ENCODE data around the gene CISTR. TPM values are rescaled to one million over a fixed set of nuclear protein-coding genes. Genes with fewer than 3 reads are reported as not detected.

CISTR gene
- total RNA-seq, result not detected
- not detected for polyA plus RNA-seq
- long read RNA-seq, donor 1, result 0 reads
- long read RNA-seq, donor 2, result 0 reads
- long read RNA-seq, donor 3, result 0 reads
- long read RNA-seq, donor 4, result 0 reads
- long read RNA-seq, donor 5, result 0 reads

- WGBS, 2 donors, result 1 to 3% methylated on average over 72 to 76 of the region's 76 CpGs
These were observed at the start of gene CISTR for GRCh38 chr12:53751336-53752191. Gene CISTR, minus strand, starts transcription at chr12:53751979.

GRCh38 chr12:53798575-53798974, 46.8 kb upstream of the CISTR start:
- Histone ChIP-seq H3K27ac (ENCODE audit: low read depth in 1 of 2, low read length in 1 of 2) (no peak overlapping the region), H3K4me1 (ENCODE audit: control insufficient read depth in 5 of 5, insufficient read depth in 5 of 5, low read length in 5 of 5) (peaks cover 0 to 2% (median 0%) of the 10 kb centered on the region in 5 donors), H3K9me3 (ENCODE audit: control insufficient read depth in 4 of 4, insufficient read depth in 3 of 4, low read length in 3 of 4) (no peaks in the 10 kb centered on the region), H3K9ac (ENCODE audit: insufficient read depth in 1 of 2, low read length in 2 of 2) (no peak overlapping the region), H3K36me3 (ENCODE audit: control insufficient read depth in 4 of 4, insufficient read depth in 4 of 4, low read length in 4 of 4) (no peaks in the 10 kb centered on the region), H3K4me3 (no peak overlapping the region), H3K27me3 (ENCODE audit: control insufficient read depth in 3 of 3, insufficient read depth in 3 of 3, low read length in 2 of 3) (peaks cover 8 to 37% (median 11%) of the 10 kb centered on the region in 3 donors)
- no peak for TF ChIP-seq CTCF (IDR thresholded peaks at IDR 0.05; ENCODE audit: control extremely low read depth, extremely low read depth)
- ATAC-seq (ENCODE audit: insufficient read depth, low FRiP score) (no peak), DNase-seq (no peak)
- 61 to 71% methylated on average over 2 of the region's 2 CpGs for WGBS, 2 donors

More at GRCh38 chr12:53751336-53752191, at the start of gene CISTR:
- Histone ChIP-seq H3K4me3 (peak within 1 kb of the TSS; percentile 15), H3K27ac (ENCODE audit: low read depth in 1 of 2, low read length in 1 of 2) (peak within 1 kb of the TSS in 1 of 2 donors; percentile 43), H3K27me3 (ENCODE audit: control insufficient read depth in 3 of 3, insufficient read depth in 3 of 3, low read length in 2 of 3) (peaks cover 0 to 88% (median 73%) of the 10 kb centered on the region in 3 donors), H3K36me3 (ENCODE audit: control insufficient read depth in 4 of 4, insufficient read depth in 4 of 4, low read length in 4 of 4) (no peaks in the 10 kb centered on the region), H3K9me3 (ENCODE audit: control insufficient read depth in 4 of 4, insufficient read depth in 3 of 4, low read length in 3 of 4) (no peaks in the 10 kb centered on the region), H3K9ac (ENCODE audit: insufficient read depth in 1 of 2, low read length in 2 of 2) (no peak within 1 kb of the TSS), H3K4me1 (ENCODE audit: control insufficient read depth in 5 of 5, insufficient read depth in 5 of 5, low read length in 5 of 5) (peaks cover 0 to 20% (median 5%) of the 10 kb centered on the region in 5 donors)
- ATAC-seq (ENCODE audit: insufficient read depth, low FRiP score) (peak; percentile 36), DNase-seq (peak in 2 of 3 donors; percentile 25 to 38)
- TF ChIP-seq CTCF (IDR thresholded peaks at IDR 0.05; ENCODE audit: control extremely low read depth, extremely low read depth), result no peak

- DNase-seq (no peak), ATAC-seq (ENCODE audit: insufficient read depth, low FRiP score) (no peak)
- Histone ChIP-seq H3K4me1 (ENCODE audit: control insufficient read depth in 5 of 5, insufficient read depth in 5 of 5, low read length in 5 of 5) (peaks cover 0 to 2% (median 0%) of the 10 kb centered on the region in 5 donors), H3K9ac (ENCODE audit: insufficient read depth in 1 of 2, low read length in 2 of 2) (no peak overlapping the region), H3K36me3 (ENCODE audit: control insufficient read depth in 4 of 4, insufficient read depth in 4 of 4, low read length in 4 of 4) (no peaks in the 10 kb centered on the region), H3K27ac (ENCODE audit: low read depth in 1 of 2, low read length in 1 of 2) (no peak overlapping the region), H3K9me3 (ENCODE audit: control insufficient read depth in 4 of 4, insufficient read depth in 3 of 4, low read length in 3 of 4) (no peaks in the 10 kb centered on the region), H3K4me3 (no peak overlapping the region), H3K27me3 (ENCODE audit: control insufficient read depth in 3 of 3, insufficient read depth in 3 of 3, low read length in 2 of 3) (peaks cover 8 to 36% (median 19%) of the 10 kb centered on the region in 3 donors)
- no peak for TF ChIP-seq CTCF (IDR thresholded peaks at IDR 0.05; ENCODE audit: control extremely low read depth, extremely low read depth)
- 53 to 71% methylated on average over 6 of the region's 6 CpGs for WGBS, 2 donors
These were observed 44.1 kb upstream of the CISTR start for GRCh38 chr12:53795927-53796326.
